Activated naive CD4-positive, alpha-beta T cell treated with Interleukin-2 at 50 U/mL for 16 hours (primary cell): ENCODE measurements around the gene E2F6.

Source experiments
- DNase-seq: peaks from one replicate; pipeline ENCODE4 v3.0.0-alpha.2; 2020

The E2F6 gene

DNA sequence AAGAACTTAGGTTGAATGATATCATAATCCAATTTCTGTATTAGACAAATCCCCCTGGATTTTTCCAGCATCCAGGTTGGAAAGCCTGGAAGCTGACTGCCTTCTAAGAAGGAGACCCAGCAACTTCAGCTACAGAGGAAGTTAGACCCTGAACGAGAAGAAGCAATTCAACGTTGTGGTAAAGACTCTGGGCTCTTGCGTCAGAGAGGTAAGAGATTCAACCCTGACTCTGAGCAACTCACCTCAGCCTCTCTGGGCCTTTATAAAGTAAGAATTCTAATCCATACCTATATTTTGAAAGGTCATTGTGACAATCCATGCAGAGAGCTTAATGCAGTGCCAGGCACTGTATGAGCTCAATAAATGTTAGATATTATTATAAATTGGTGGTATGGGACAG, 9.7 kb downstream of the E2F6 start:
- DNase-seq = no peak

GRCh38 chr2:11454824-11455223, 11.1 kb downstream of the E2F6 start:
- no peak for DNase-seq

DNA sequence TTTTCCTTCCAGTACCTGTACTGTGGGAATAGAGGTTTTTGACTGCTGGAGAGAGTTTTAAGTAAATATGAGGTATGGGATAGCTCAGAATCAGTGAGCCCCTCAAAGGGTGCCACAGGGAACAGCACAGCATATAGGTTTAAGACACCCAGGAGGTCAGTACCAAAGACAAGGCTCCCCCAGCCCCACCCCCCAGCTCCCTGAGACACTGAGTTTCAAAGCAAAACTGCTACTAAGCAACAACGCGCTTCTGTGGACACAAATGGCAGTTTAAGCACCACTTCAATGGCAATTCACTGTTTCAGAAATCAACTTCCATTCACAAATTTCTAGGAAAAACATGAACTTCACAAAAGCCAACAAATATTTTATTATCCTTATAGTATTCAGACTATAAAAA, 15.2 kb downstream of the E2F6 start:
- DNase-seq = no peak

GRCh38 chr2:11446733-11447248, 19.2 kb downstream of the E2F6 start:
- DNase-seq = peak; percentile 34

- DNase-seq = no peak
Observed at GRCh38 chr2:11444737-11445136, 21.2 kb downstream of the E2F6 start.

DNA sequence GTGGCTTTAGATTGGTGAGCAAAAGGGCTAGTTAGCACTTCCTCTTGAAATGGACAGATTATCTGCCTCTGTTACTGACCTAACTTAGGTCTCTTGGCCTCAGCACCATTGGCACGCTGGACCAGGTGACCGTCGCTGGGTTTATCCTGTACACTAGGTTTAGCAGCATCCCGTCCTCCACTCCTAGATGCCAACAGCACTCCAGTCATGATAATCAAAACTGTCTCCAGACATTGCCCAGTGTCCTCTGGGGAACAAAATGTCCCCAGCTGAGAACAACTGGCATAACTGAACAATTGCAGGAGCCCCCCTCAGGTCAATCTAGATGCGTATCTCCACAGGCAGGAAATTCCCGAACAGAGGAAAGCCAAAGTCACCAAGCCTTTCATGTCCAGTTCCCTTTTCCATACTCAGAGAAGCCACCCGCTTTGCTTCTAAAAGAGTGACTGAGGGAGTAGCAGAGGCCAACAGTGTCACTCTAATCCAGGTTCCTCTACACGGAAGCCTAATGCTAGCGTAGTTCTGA, 27.3 kb downstream of the E2F6 start:
- no peak for DNase-seq

DNA sequence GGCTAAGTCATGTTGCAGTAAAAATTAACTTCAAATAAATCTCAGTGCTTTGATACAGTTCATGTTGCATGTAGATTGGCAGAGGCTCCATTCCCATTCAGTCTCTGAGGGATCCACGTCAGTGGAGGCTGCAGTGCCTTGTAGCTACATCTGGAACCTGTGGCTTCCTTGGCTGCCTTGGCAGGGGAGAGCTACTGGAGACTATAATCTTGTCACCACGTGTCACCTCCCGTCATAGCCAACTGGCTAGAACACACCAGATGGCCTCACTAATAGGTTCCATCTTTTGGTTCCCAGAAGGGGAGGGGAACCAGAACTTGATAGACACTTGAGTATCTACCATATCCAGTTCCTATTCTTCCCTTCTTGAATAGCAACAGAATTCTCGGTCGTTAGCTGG, 28.4 kb downstream of the E2F6 start:
- no peak for DNase-seq

DNA sequence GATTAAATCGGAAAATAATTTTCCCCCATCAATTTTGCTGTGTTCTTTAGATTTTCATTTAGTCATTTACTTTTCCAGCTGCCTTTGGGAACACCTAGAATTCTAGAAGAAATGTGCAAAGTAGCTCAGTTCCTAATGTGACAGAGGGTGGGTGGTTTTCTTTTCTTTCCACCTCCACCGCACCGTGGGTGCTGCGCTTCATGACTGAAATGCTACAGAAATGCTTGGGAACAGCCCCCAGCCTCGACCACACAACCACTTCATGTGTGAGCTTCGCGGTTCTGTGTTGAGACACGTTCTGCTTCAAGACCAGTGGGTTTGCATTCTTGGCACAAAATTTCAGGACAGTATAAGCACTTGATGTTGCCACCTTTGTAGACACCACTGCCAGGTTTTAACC, 30.9 kb downstream of the E2F6 start:
- DNase-seq = no peak

GRCh38 chr2:11434443-11434842, 31.5 kb downstream of the E2F6 start:
- DNase-seq = no peak

DNA sequence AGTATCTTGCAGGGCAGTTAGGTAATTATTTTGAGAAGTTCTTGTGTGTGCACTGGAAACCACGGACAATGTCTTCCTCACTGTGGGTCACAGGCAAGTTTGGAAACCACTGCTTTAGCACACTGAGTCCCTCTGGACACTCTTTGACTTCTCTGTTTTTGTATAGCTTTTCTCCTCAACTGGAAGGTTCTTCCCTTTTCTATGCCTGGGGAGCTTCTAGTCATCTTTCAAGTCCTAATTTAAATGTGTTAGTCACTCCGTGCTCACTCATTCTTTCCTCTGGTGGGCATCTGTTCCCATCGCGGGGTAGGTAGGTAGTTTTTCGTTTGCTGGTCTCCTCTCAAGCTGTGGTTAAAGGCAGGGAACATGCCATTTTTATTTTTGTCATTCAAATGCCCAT, 32.1 kb downstream of the E2F6 start:
- DNase-seq = no peak

DNA sequence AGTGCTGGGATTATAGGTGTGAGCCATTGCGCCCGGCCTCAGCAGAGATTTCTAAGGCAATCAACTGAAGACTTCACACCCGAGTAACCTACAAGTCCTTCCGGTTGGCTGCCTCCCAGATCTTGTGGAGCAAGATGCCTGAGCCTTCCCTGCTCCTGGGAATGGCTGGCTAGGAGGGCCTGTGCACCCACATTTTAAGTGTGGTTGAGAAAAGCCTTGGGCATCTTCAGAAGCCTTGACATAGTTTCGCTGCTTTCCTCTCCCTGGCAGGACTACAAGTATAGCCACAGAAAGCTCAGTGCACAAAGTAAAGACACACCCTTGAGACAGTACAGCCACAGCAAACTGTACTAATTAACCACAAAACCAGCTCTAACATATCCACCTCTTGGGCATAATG, 35.2 kb downstream of the E2F6 start:
- DNase-seq = no peak

- DNase-seq = no peak
Observed at GRCh38 chr2:11427224-11427623, 38.7 kb downstream of the E2F6 start.

- DNase-seq = no peak
Observed at GRCh38 chr2:11422901-11423435, 43.0 kb downstream of the E2F6 start.

DNA sequence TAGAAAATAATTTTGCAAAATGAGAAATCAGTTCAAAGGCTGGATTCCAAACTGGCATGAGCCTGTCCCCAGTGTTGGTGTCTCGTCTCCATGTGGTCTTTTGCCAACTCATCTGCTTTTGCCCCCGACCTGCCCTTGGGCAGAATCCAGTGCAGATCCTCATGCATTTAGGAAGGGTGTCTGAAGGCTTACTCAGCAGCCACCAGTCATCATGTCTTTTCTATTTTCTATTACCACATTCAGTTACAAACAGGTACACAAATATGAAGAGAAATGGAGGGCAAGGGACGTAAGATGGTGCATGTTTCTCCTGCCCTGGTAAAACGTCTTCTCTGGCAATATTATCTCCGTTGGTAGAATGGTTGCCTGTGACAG, 43.5 kb downstream of the E2F6 start:
- no peak for DNase-seq

DNA sequence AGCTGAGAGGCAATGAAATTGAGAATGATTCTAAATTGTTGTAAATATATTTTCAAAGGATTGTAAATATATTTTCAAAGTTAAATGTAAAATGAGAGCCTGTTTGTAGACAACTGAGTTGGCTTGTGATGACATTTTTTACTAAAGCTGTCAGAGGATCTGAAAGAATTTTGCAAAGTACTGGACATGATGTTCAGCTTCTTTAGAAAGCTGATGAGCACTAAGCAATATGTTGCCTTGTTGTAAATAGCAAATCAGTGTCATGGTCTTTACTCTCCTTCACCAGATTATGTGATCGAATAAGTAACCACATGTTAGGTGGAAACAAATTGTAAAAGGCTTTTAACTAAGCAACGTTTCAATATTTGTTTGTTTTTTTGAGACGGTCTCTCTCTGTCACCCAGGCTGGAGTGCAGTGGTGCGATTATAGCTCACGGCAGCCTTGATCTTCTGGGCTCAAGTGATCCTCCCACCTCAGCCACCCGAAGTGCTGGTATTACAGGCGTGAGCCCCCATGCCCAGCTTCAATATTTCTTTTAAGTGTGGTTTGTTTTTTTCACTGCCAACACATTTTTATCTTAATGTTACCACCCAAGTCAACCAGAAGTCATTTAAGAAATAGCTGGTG, 44.0 kb downstream of the E2F6 start:
- DNase-seq = no peak

GRCh38 chr2:11420671-11421070, 45.3 kb downstream of the E2F6 start:
- no peak for DNase-seq

DNA sequence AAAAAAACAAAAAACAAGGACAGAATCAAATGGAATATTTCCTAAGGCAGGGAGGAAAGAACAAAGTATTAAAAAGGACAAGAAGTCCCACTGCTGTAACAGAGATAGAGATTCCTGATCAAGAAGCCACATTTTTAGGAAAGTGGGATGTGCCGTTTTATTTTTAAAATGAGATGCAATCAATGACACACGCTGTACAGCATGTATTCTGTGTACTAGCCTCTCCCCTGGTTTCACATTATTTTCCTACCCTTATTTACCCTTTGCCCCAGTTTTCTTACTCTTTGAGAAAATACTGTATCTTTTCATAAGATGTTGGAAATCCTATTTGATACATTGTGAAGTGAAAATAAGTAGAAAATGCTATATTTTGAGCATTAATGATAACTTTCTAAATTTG, 45.8 kb downstream of the E2F6 start:
- no peak for DNase-seq

- no peak for DNase-seq
Observed at GRCh38 chr2:11419781-11420180, 46.2 kb downstream of the E2F6 start.

GRCh38 chr2:11417946-11418585, 47.9 kb downstream of the E2F6 start:
- no peak for DNase-seq

- no peak for DNase-seq
Observed at GRCh38 chr2:11416931-11417330, 49.0 kb downstream of the E2F6 start.

DNA sequence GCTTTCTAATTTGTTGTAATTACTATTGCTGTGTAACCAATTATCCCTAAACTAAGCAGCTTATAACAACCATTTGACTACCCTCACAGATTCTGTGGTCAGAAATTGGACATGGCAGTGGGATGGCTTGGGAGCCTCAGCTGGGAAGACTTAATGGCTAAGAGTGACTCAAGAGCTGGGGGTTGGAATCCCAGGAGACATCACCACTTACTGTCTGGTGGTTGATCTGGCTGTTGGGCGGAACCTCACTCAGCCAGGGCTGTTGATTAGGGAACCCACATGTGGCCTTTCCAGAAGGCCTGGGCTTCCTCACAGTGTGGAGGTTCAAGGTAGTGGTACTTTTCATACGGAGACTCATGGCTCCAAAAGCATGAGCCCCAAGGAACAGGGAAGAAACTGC, 49.8 kb downstream of the E2F6 start:
- DNase-seq = no peak

DNA sequence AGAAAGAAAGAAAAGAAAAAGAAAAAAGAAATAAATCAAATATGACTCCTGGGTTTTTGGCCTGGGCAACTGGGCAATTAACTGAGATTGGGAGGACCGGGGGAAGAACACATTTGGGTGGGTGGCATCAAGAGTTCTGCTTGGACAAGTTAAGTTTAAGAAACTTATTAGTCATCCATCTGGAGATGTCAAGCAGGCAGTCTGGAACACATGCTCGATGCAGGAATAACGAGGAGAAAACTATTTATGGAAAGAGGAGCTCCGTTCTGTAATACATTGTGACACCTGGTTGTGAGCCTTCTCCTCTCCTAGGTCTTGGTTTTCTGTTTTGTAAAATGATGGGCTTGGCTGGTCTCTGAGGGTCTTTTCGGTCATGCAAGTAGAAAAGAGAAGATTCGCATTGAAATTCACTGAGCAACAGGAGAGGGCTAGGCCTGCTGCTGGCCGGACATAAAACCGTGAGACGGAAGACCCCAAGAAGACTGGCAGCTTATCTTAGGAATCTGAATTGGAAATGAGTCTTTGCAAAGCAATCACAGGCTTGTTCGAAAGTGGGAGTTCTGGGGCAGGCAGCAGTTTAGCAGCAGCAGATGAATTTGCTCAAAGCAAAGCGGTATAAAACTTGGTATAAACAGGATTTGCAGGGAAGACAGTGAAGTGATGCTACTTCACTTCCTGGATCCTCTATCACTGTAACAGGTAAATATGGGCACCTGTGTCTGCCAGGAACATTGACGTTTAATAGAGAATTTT, 51.4 kb downstream of the E2F6 start:
- no peak for DNase-seq

- no peak for DNase-seq
Observed at GRCh38 chr2:11412449-11412810, 53.5 kb downstream of the E2F6 start.
